Activated CD4-positive, CD25-positive, alpha-beta regulatory T cell treated with anti-CD3 and anti-CD28 coated beads, Interleukin-2, amount 50 U/mL, for 24 hours (primary cell): Measurements from ENCODE around the gene DUSP16.
A peak's percentile ranks its signal among the peaks of the same experiment; 100 is the strongest.
"Not testable (repeated sequence)": the region's sequence is repeated elsewhere in the genome, so short reads cannot be mapped to it uniquely, and the experiment has no call there.

Experiments
- ATAC-seq, 2 donors: fragments of 150-1000 bp; cut with Tn5 transposase; one replicate each; pipeline ENCODE4 v1.10.0; 2021; ENCODE audit warnings: mild to moderate bottlenecking in 1 of 2, moderate library complexity in 1 of 2

Gene DUSP16

DNA sequence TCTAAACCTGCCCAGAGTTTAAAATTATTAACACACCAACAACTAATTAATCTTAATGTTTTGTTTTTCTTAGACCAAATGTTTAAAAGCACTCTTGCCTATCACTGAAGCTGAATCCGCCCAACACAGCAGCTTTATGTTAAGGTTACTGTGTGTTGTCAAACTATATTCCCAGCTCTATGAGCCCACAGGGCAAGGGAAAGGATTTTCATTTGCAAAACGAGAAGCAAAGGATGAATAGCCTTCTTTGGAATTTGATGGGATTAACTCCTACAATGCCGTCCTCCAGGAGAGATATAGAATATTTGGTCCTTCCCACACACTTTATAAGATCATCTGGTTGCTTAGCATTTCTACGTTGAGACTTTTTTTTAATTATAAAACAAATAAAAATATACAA lies 43.7 kb downstream of the DUSP16 start:
- no peak for ATAC-seq

DNA sequence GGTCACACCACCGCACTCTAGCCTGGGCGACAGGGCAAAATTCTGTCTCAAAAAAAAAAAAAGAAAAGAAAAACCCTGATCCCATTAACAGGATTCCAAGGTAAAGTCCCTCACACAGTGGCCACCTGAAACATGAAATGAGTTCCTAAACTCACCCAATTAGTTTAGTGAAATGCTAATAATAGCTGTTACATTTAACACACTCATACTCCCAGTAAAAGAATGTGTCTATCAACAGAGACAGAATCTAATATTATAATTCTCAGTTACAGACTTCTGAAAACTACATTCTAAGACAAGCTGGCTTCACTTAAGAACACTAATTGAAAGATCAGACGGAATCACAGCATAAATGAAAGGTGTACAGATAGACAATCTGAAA lies 44.2 kb downstream of the DUSP16 start:
- ATAC-seq = no peak

- ATAC-seq = no peak
These were observed 49.2 kb downstream of the DUSP16 start for GRCh38 chr12:12513416-12514006.

DNA sequence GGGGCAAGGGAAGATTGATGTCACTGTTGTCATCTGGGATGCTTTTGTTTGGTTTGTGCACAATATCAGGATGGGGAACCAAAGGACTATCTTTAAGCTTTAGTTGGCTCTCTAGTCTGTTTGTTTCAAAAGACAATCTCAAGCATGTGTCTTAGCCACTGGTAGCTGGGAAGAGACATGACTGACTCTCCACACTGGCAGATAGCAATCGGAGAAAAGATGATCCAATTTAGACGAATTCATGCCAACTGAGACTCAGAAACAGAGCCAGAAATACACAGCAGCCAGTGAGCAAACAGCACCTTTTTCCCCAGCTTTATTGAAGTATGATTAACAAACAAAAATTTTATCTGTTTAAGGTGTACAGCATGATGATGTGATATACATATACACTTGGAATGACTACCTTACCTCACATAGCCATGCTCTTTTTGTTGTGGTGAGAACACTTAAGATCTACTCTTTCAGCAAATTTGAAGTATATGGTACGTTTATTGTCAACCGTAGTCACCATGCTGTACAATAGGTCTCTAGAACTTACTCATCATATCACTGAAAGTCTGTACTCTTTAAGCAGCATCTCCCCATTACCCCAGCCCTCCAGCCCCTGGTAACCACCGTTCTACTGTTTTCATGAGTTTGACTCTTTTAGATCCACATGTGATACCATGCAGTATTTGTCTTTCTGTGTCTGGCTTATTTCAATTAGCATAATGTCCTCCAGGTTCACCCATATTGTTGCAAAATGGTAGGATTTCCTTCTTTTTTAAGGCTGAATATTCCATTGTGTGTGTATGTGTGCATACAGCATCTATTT lies 50.6 kb downstream of the DUSP16 start:
- ATAC-seq = peak; percentile 94 to 96

DNA sequence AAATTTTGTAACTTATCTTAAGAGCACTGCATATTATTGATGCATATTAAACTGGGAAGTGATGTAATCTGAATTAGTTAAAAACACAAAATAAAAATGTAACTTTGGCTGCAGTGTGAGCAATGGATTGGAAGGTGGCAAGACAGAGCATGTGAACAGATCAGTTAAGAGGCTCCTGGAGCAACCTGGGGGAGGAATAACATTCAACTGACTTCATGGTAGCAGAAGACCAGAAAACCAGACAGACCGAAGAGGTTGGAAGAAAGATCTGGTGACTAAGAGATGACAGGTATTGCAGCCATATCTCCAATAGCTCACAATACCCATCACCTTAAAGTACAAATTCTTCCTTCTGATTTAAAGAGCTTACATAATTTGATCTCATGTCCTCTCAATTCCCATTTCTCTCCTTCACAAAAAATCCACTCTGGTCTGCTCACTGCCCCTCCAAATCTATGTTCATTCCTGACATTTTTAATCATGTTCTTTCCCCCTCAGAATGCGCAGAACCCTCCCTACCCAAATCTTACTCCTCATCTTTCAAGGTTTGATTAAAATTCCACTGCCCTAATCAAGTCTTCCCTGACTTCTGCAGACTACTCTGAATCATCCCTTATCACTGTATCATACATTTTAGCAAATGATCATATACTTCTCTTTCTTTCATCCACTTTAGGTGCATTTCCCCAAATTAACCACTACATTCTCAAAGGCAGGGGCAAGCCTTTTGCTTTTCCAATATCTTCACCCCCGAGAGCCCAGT lies 51.5 kb downstream of the DUSP16 start:
- peak in 1 of 2 donors; percentile 11 for ATAC-seq

GRCh38 chr12:12510551-12510950 lies 52.1 kb downstream of the DUSP16 start:
- ATAC-seq = no peak

- ATAC-seq = no peak
These were observed 52.5 kb downstream of the DUSP16 start for GRCh38 chr12:12510141-12510540.

- ATAC-seq = no peak
These were observed 54.1 kb downstream of the DUSP16 start for GRCh38 chr12:12508612-12509011.

DNA sequence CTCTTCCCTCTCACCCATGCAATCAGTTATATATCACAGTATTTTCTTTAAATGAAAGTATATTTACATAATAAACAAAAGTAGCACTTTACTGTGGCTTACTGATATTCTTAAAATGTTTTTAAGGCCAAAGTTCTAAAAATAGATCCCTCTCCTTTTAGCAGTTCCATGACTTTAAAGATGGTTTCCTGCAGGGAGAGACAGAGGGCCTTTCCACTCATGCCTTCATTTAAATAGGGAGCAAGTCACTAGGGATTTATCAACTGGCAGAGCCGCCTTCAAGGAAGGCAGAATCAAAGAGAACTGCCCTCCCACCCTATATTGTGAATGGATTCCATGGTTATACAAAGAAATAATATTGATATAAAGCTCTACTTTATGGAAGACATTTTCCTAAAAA lies 55.5 kb downstream of the DUSP16 start:
- ATAC-seq = no peak

DNA sequence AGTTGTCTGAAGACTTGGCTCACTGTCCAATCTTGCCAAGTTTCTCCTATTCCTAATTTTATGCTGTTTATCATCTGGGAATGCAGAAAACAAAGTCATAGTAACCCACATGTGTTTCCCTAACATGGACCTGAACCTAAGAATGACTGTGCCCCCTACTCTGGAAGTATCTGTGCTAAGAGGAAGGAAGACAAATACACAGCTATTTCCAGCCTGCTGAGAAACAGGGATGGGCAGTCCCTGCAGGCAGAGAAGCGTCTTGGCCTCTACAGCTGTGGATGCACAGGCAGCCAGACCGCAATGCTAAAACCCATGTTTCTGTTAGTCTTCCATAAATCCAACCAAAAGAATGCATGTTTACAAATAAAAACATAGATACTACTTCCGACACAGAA lies 56.2 kb downstream of the DUSP16 start:
- no peak for ATAC-seq

GRCh38 chr12:12505544-12506495 lies 56.8 kb downstream of the DUSP16 start:
- ATAC-seq = peak; percentile 74 to 77

DNA sequence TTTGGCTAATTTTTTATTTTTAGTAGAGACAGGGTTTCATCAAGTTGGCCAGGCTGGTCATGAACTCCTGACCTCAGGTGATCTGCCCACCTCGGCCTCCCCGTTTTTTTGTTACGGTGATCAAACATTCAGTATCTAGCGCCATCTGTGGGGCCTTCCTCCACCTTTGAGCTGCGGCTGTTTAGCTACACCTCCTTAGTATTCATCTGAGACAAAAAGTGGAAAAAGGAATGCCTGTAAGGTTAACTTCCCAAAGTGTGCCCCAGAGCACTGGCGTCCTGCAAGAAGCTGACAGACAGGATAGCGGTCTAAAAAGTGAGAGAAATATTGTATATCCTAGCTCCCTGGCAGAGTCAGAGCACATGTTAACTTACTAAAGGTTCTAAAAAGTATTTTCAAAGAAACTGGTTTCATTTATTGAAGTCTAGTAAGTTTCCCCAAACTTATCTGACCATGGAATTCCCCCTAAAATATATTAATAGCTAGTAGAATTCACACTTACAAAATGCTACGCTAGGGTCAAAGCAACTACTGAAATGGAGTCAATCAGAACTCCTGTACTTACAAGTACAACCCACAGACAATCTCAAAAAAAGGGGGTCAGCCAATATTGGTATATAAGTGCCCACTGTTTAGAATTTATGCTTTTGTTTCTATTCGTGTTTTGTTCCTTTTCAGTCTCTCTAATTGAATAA lies 59.1 kb downstream of the DUSP16 start:
- peak; percentile 19 to 50 for ATAC-seq

GRCh38 chr12:12502815-12503151 lies 59.9 kb downstream of the DUSP16 start:
- ATAC-seq = peak; percentile 14 to 22

- not testable (repeated sequence) for ATAC-seq
These were observed 60.4 kb downstream of the DUSP16 start for GRCh38 chr12:12502130-12502814.

DNA sequence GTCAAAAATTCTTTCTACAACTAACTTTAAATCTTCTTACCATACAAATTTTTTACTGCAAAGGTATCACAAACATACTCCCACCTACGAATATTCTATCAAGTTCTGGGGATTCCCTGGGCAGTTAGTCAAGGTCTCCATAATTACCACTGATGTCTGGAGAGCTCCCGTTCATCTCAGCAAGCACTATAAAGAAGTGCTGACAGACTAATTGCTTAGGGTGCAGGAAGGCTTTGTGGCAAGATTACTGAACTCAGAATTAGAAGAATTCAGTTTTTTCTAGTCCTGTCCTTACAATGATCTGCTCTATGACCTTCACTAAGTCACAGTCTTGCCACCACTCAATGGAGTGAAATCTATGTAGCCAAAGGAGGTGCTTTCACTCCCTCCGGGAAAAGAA lies 61.5 kb downstream of the DUSP16 start:
- ATAC-seq = peak; percentile 18 to 22

- no peak for ATAC-seq
These were observed 62.6 kb downstream of the DUSP16 start for GRCh38 chr12:12499909-12500604.

- no peak for ATAC-seq
These were observed 64.5 kb downstream of the DUSP16 start for GRCh38 chr12:12498210-12498609.

DNA sequence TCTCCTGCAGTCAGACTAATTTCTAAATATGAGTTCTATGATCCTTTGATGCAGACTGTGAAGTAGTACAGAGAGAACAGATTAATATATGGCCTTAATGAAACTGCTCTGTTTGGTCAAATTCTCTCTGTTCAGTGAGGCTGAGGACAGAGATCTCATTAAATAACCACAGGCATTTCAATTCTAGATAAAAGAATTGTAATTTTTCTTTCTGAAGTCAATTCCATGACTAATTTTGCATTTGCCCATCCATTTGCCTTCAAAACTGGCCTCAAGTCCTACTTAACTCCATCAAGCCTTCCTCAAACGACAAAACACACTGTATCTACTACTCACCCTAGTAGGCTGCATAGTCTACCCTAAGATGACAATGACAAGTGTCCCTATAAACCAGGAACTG lies 67.1 kb downstream of the DUSP16 start:
- no peak for ATAC-seq

- ATAC-seq = no peak
These were observed 70.1 kb downstream of the DUSP16 start for GRCh38 chr12:12492547-12492946.

GRCh38 chr12:12491606-12492005 lies 71.1 kb downstream of the DUSP16 start:
- peak; percentile 51 to 54 for ATAC-seq
